SU-DHL-6 (cell line): Measurements from ENCODE around the gene MARK2.

Experiments
- H2AFZ ChIP-seq: fragments of 200-600 bp; sonication (generic); 2 replicates; pipeline ENCODE4 v1.6.1; 2014; ENCODE audit warnings: low read depth, mild to moderate bottlenecking, moderate library complexity, mixed read lengths, antibody characterized with exemption, low read length; ENCODE audit not compliant: severe bottlenecking
- H3F3A ChIP-seq: fragments of 200-600 bp; shearing (Covaris generic); 2 replicates; pipeline ENCODE4 v1.6.0; 2016; ENCODE audit warnings: antibody characterized with exemption, mild to moderate bottlenecking; ENCODE audit not compliant: insufficient read depth
- H3K27ac ChIP-seq: fragments of 200-600 bp; sonication (generic); 2 replicates; pipeline ENCODE4 v1.5.1; 2016; ENCODE audit warnings: low read depth, mild to moderate bottlenecking, low read length, moderate library complexity, mixed read lengths
- H3K27me3 ChIP-seq: fragments of 200-600 bp; sonication (generic), shearing (Covaris generic); 2 replicates; pipeline ENCODE4 v1.6.0; 2014; ENCODE audit warnings: mild to moderate bottlenecking, low read length
- H3K36me3 ChIP-seq: fragments of 200-600 bp; sonication (generic); 2 replicates; pipeline ENCODE4 v1.6.1; 2014; ENCODE audit warnings: mild to moderate bottlenecking, low read length, mixed read lengths
- H3K4me2 ChIP-seq: fragments of 300-600, 200-600 bp; shearing (Covaris generic), sonication (generic); 2 replicates; pipeline ENCODE4 v1.6.0; 2014; ENCODE audit warnings: low read length, low read depth, mild to moderate bottlenecking; ENCODE audit not compliant: poor library complexity, severe bottlenecking
- H3K4me3 ChIP-seq: fragments of 200-600 bp; sonication (generic); 2 replicates; pipeline ENCODE4 v1.5.1; 2014; ENCODE audit warnings: antibody characterized with exemption, low read length, mild to moderate bottlenecking, mixed read lengths; ENCODE audit not compliant: insufficient read depth, poor library complexity, severe bottlenecking
- H3K79me2 ChIP-seq: fragments of 200-600 bp; sonication (generic); 2 replicates; pipeline ENCODE4 v1.6.1; 2014; ENCODE audit warnings: mild to moderate bottlenecking, low read length, moderate library complexity; ENCODE audit not compliant: insufficient read depth
- H3K9ac ChIP-seq: fragments of 200-600 bp; sonication (generic); 2 replicates; pipeline ENCODE4 v1.7.0; 2014; ENCODE audit warnings: mild to moderate bottlenecking, low read length
- H3K9me2 ChIP-seq: fragments of 200-600 bp; sonication (generic); replicated peaks from 2 replicates; pipeline ENCODE4 v1.6.1; 2014; ENCODE audit warnings: low read length; ENCODE audit not compliant: insufficient read depth
- H3K9me3 ChIP-seq: fragments of 200-600 bp; sonication (generic); 2 replicates; pipeline ENCODE4 v1.6.1; 2014; ENCODE audit warnings: low read length, mixed read lengths; ENCODE audit not compliant: insufficient read depth
- H4K20me1 ChIP-seq: fragments of 200-600 bp; sonication (generic); 2 replicates; pipeline ENCODE4 v1.6.1; 2014; ENCODE audit warnings: low read depth, mild to moderate bottlenecking, antibody characterized with exemption, low read length, moderate library complexity, mixed read lengths
- CTCF ChIP-seq: fragments of 200-600 bp; sonication (generic); IDR thresholded peaks from one replicate; pipeline ENCODE4 v1.5.1; 2017; ENCODE audit warnings: antibody characterized with exemption, mild to moderate bottlenecking, low read length, moderate library complexity; ENCODE audit not compliant: insufficient read depth, poor library complexity, severe bottlenecking
- EZH2phosphoT487 ChIP-seq: fragments of 200-600 bp; sonication (generic), shearing (Covaris generic); conservative IDR thresholded peaks from 2 replicates; pipeline ENCODE4 v1.6.1; 2018; ENCODE audit warnings: mild to moderate bottlenecking, antibody characterized with exemption, low read length, moderate library complexity, mixed read lengths

MARK2 gene

GRCh38 chr11:63844836-63845235, 5.9 kb downstream of the MARK2 start:
- H3K4me3 ChIP-seq: no peak overlapping the region
- H3K9ac ChIP-seq: no peak overlapping the region

GRCh38 chr11:63845303-63845702, 6.4 kb downstream of the MARK2 start:
- Histone ChIP-seq H3F3A (no peaks in the 10 kb centered on the region), H3K9me2 (no peaks in the 10 kb centered on the region), H4K20me1 (peaks cover 8% of the 10 kb centered on the region; the same call in 1 of the 2 replicates), H2AFZ (no peak overlapping the region), H3K4me2 (no peak overlapping the region), H3K79me2 (peaks cover 92% of the 10 kb centered on the region), H3K9me3 (no peaks in the 10 kb centered on the region), H3K36me3 (no peaks in the 10 kb centered on the region), H3K27ac (no peak overlapping the region), H3K27me3 (no peaks in the 10 kb centered on the region), H3K9ac (no peak overlapping the region), H3K4me3 (no peak overlapping the region)
- no peak for TF ChIP-seq EZH2phosphoT487
- TF ChIP-seq CTCF: no peak

More at GRCh38 chr11:63844836-63845235, 5.9 kb downstream of the MARK2 start:
- Histone ChIP-seq H3K4me2 (no peak overlapping the region), H3K79me2 (peaks cover 93% of the 10 kb centered on the region), H3K27ac (no peak overlapping the region), H3K27me3 (no peaks in the 10 kb centered on the region), H3K36me3 (no peaks in the 10 kb centered on the region), H3K9me2 (no peaks in the 10 kb centered on the region), H4K20me1 (peaks cover 8% of the 10 kb centered on the region; the same call in 1 of the 2 replicates), H3K9me3 (no peaks in the 10 kb centered on the region), H3F3A (no peaks in the 10 kb centered on the region), H2AFZ (no peak overlapping the region)
- no peak for TF ChIP-seq CTCF

GRCh38 chr11:63845911-63846310, 7.0 kb downstream of the MARK2 start:
- Histone ChIP-seq H2AFZ (no peak overlapping the region), H4K20me1 (peaks cover 8% of the 10 kb centered on the region; the same call in 1 of the 2 replicates), H3K27me3 (no peaks in the 10 kb centered on the region), H3K9ac (no peak overlapping the region), H3F3A (no peaks in the 10 kb centered on the region), H3K79me2 (peaks cover 92% of the 10 kb centered on the region), H3K9me3 (no peaks in the 10 kb centered on the region), H3K4me3 (no peak overlapping the region), H3K4me2 (no peak overlapping the region), H3K36me3 (no peaks in the 10 kb centered on the region), H3K27ac (no peak overlapping the region), H3K9me2 (no peaks in the 10 kb centered on the region)
- no peak for TF ChIP-seq EZH2phosphoT487
- no peak for TF ChIP-seq CTCF

GRCh38 chr11:63846897-63847296, 8.0 kb downstream of the MARK2 start:
- 0 out of 2 replicates have a peak, but pooled peaks cover 4% of the 10 kb centered on the region for H4K20me1 ChIP-seq
- no peaks in the 10 kb centered on the region for H3K9me2 ChIP-seq
- H3K4me3 ChIP-seq: no peak overlapping the region
- no peaks in the 10 kb centered on the region for H3K9me3 ChIP-seq
- H3K4me2 ChIP-seq: no peak overlapping the region
- H3K27me3 ChIP-seq: no peaks in the 10 kb centered on the region
- H3K27ac ChIP-seq: no peak overlapping the region
- TF ChIP-seq EZH2phosphoT487 (no peak), CTCF (no peak)
- H3K9ac ChIP-seq: no peak overlapping the region
- no peak overlapping the region for H2AFZ ChIP-seq
- H3K36me3 ChIP-seq: no peaks in the 10 kb centered on the region
- peaks cover 92% of the 10 kb centered on the region for H3K79me2 ChIP-seq
- H3F3A ChIP-seq: peaks cover 4% of the 10 kb centered on the region; the same call in 1 of the 2 replicates
